ENCODE measurements around the gene LRRC8E. TPM values are rescaled to one million over a fixed set of nuclear protein-coding genes. Genes with fewer than 3 reads are reported as not detected.

Gene LRRC8E
- total RNA-seq, 1 donor from 2014 or later, result not detected

DNA sequence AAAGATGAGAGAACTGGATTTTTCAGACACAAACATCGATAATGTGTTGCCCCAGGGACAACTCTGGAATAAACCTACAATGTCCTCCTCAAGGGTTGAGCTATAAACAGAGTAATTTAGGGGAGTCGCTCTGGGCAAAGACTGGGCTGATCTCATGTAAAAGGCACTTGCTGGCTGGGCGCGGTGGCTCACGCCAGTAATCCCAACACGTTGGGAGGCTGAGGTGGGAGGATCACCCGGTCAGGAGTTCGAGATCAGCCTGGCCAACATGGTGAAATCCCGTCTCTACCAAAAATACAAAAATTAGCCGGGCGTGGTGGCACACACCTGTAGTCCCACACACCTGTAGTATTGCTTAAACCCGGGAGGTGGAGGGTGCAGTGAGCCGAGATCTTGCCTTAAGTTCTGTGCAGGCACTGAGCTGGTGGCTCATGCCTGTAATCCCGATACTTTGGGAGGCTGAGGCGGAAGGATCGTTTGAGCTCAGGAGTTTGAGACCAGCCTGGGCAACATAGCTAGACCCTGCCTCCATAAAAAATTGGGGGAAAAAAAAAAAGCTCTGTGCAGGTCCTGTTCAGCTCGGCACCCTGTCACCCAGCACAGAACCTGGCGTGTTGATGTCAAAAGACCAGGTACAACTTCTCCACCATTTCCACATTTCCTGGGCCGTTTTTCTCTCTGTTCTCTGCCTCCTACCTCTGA is 53.7 kb downstream of the LRRC8E start:
- peaks cover 15% of the 10 kb centered on the region for H3K36me3 Mint-ChIP-seq (ENCODE audit: low read depth)
- H3K27me3 Mint-ChIP-seq (ENCODE audit: insufficient read depth), result no peaks in the 10 kb centered on the region
- H3K4me3 Mint-ChIP-seq, result peak overlapping the region; percentile 87
- peak overlapping the region; percentile 18 for H3K27ac Mint-ChIP-seq
- no peaks in the 10 kb centered on the region for H3K9me3 Mint-ChIP-seq
- H3K4me1 Mint-ChIP-seq (ENCODE audit: low read depth), result peaks cover 27% of the 10 kb centered on the region
- no peak for DNase-seq (ENCODE audit: low spot score)
- intact Hi-C loops (cut with micrococcal nuclease), result loop anchor here (2.0 to 10.0 kb wide), 3 partner anchors 71 to 573 kb away; partner anchors contain the start of genes CCL25 and ZNF414

DNA sequence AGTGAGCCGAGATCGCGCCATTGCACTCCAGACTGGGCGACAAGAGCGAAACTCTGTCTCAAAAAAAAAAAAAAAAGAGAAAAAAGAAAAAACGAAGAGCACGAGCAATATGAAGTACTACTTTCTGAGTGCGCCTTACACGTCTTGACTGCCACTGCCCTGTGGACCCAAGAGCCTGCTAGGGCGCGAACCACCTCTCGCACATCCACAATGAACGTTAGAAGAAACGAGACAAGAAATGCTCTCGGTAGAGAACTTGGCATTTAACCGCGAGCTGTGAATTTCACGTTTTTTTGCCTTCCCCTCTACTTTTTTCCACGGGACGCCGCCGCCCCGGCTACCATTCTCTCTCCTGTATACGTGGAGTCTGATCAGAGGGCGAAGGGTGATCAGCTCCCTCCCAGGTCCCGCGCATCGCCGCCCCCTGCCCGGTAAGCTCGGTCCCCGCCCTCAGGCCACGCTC is 54.7 kb downstream of the LRRC8E start:
- Mint-ChIP-seq H3K4me1 (ENCODE audit: low read depth) (peaks cover 27% of the 10 kb centered on the region), H3K4me3 (peak overlapping the region; percentile 87), H3K36me3 (ENCODE audit: low read depth) (peaks cover 13% of the 10 kb centered on the region), H3K27me3 (ENCODE audit: insufficient read depth) (no peaks in the 10 kb centered on the region), H3K27ac (peak overlapping the region; percentile 98), H3K9me3 (no peaks in the 10 kb centered on the region)
- no peak for DNase-seq (ENCODE audit: low spot score)
- intact Hi-C loops (cut with micrococcal nuclease), result loop anchor here (1.0 to 10.0 kb wide), 9 partner anchors 14 to 572 kb away; partner anchors contain the start of genes CCL25, CD320, MAP2K7 and NDUFA7

DNA sequence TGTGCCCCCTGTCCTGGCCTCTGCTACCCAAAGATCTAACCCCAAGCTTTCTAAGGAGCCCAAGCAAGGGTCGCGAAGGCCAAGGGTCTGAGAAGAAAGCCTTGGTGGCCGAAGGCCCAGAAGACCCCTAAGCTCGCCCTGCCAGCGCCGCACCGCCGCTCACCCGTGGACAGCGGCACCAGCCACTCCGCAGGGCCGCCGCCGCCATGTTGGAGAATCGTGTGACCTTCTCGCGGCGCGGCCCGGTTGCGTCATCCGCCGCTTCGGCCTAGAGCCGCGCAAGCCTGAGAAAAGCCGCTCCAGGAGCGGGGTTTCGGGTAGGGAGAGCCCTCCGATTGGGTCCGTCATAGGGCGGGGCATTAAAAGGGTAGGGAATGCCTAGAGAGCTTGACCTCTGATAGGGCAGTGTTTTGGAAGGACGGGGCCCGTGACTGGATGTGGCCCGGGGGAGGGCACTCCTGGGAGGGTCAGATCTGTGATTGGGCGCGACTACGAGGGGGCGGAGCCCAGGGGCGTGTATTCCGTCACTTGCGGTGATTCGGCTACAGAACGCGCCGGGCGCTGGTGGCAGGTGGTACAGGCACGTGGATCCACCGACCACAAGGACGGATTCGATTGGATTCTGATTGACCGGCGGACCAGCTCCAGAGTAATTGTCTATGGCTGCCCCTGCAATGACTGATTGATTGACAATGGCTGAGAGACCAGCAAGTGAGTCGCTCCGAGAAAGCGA is 55.3 kb downstream of the LRRC8E start, which contains the start of gene TIMM44:
TSS of gene TIMM44 (minus strand) at position 223 of the 733 bp plus-strand sequence. CDS start at position 208, 15 bp downstream.
- DNase-seq (ENCODE audit: low spot score), result peak; percentile 99
- intact Hi-C loops (cut with micrococcal nuclease), result loop anchor here (1.0 to 10.0 kb wide), 13 partner anchors 14 to 571 kb away; partner anchors contain the start of genes CCL25, CD320, MAP2K7 and NDUFA7

DNA sequence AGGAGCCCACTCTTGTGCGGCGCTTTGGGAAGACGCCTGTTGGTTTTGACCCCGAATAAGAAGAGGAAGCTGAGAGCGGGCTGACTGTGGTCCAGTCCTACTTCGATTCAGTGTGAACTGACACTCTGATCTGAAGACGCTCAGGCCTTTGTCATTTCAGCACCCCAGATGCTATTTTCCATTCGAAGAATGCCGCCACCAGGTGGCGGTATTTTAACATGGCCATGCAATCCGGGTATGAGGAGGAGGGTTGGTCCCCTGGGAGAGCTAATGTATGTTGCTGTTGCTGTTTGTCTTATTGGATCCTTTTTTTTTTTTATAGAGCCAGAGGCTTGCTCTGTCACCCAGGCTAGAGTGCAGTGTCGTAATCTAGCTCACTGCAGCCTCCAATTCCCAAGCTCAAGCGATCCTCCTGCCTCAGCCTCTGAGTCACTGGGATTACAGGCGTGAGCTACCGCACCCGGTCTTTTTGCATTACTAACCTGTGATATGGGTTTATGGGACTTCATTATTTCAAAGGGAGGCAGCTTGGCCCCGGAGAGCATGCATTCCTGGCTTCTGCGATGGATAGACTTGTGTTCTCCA is 56.0 kb downstream of the LRRC8E start:
- Mint-ChIP-seq H3K4me3 (peak overlapping the region; percentile 87), H3K36me3 (ENCODE audit: low read depth) (peaks cover 9% of the 10 kb centered on the region), H3K9me3 (no peaks in the 10 kb centered on the region), H3K27ac (peak overlapping the region; percentile 98), H3K4me1 (ENCODE audit: low read depth) (peaks cover 22% of the 10 kb centered on the region), H3K27me3 (ENCODE audit: insufficient read depth) (no peaks in the 10 kb centered on the region)
- DNase-seq (ENCODE audit: low spot score), result peak; percentile 79
- intact Hi-C loops (cut with micrococcal nuclease), result loop anchor here (1.0 to 10.0 kb wide), 6 partner anchors 58 to 571 kb away; partner anchors contain the start of genes CCL25 and ZNF414

More for the DNA sequence above, 55.3 kb downstream of the LRRC8E start, which contains the start of gene TIMM44:
- Mint-ChIP-seq H3K4me3 (peak within 1 kb of the TSS; percentile 87), H3K4me1 (ENCODE audit: low read depth) (peaks cover 27% of the 10 kb centered on the region), H3K27ac (peak within 1 kb of the TSS; percentile 98), H3K9me3 (no peaks in the 10 kb centered on the region), H3K27me3 (ENCODE audit: insufficient read depth) (no peaks in the 10 kb centered on the region), H3K36me3 (ENCODE audit: low read depth) (peaks cover 13% of the 10 kb centered on the region)

DNA sequence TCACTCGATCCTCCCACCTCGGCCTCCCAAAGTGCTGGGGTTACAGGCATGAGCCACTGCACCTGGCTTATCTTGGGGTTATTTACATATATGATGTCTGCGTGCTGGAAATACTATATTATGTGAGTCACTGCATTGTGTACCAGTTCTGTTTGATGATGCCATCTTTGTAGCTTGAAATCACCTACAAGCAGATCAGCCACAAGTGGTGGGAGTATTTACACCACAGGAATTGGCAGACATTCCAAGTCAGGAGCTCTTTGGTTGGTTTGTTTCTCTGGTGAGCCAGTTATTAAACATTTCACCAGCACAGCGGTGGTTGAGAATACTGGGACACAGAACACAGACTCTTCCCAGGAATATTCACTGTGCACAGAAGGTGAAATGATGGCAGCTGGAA is 59.6 kb downstream of the LRRC8E start:
- intact Hi-C loops (cut with micrococcal nuclease), result loop anchor here (10.0 kb wide), 1 partner anchor 567 kb away; the partner anchor contains the start of gene ZNF414
- H3K9me3 Mint-ChIP-seq, result no peaks in the 10 kb centered on the region
- H3K4me3 Mint-ChIP-seq, result no peak overlapping the region
- H3K36me3 Mint-ChIP-seq (ENCODE audit: low read depth), result no peaks in the 10 kb centered on the region
- no peak for DNase-seq (ENCODE audit: low spot score)
- H3K27ac Mint-ChIP-seq, result no peak overlapping the region
- no peaks in the 10 kb centered on the region for H3K27me3 Mint-ChIP-seq (ENCODE audit: insufficient read depth)
- peaks cover 16% of the 10 kb centered on the region for H3K4me1 Mint-ChIP-seq (ENCODE audit: low read depth)

Other genes with a start within 250 kb of the LRRC8E start
- not detected in 2 replicates for gene RETN, start 219.5 kb upstream of the LRRC8E start, total RNA-seq
- gene MCEMP1, start 211.4 kb upstream of the LRRC8E start, total RNA-seq, result not detected in 2 replicates
- gene TRAPPC5, start 207.7 kb upstream of the LRRC8E start, total RNA-seq, result 72.2 and 86.8 TPM in 2 replicates
- not detected in 2 replicates for gene FCER2, start 186.4 kb upstream of the LRRC8E start, total RNA-seq
- gene CLEC4G, start 156.4 kb upstream of the LRRC8E start, total RNA-seq, result not detected in 2 replicates
- gene CD209, start 141.0 kb upstream of the LRRC8E start, total RNA-seq, result not detected in 2 replicates
- gene CLEC4M, start 125.3 kb upstream of the LRRC8E start, total RNA-seq, result not detected in 2 replicates
- 4.4 TPM in 2 replicates for gene EVI5L, start 58.3 kb upstream of the LRRC8E start, total RNA-seq
- gene PRR36, start 14.1 kb upstream of the LRRC8E start, total RNA-seq, result 0.05 and 0.17 TPM in 2 replicates
- gene MAP2K7, start 15.4 kb downstream of the LRRC8E start, total RNA-seq, result 47.6 and 51.9 TPM in 2 replicates
- gene TGFBR3L, start 26.3 kb downstream of the LRRC8E start, total RNA-seq, result 6.9 and 7.5 TPM in 2 replicates
- 21.3 and 22.4 TPM in 2 replicates for gene SNAPC2, start 31.8 kb downstream of the LRRC8E start, total RNA-seq
- gene CTXN1, start 37.6 kb downstream of the LRRC8E start, total RNA-seq, result 1.9 and 2.6 TPM in 2 replicates
- gene TIMM44, start 55.2 kb downstream of the LRRC8E start, total RNA-seq, result 114 and 120 TPM in 2 replicates
- gene ELAVL1, start 117.1 kb downstream of the LRRC8E start, total RNA-seq, result 182 and 186 TPM in 2 replicates
- gene CCL25, start 164.2 kb downstream of the LRRC8E start, total RNA-seq, result not detected in 2 replicates